GM12875 (cell line): ENCODE measurements around the gene AKR1C4.
"Not testable (repeated sequence)": the region's sequence is repeated elsewhere in the genome, so short reads cannot be mapped to it uniquely, and the experiment has no call there.

Source experiments
- H3K4me3 ChIP-seq: one replicate; pipeline ENCODE4 v1.5.1; 2011; ENCODE audit warnings: low read depth, low read length, control low read depth
- TF ChIP-seq, protein P1 (sequence below): IDR thresholded peaks from 2 replicates; pipeline ENCODE4 v1.5.1; 2011; ENCODE audit warnings: low read depth, mild to moderate bottlenecking, control low read depth, inconsistent platforms, low read length, moderate library complexity, borderline replicate concordance; ENCODE audit not compliant: insufficient read depth

The AKR1C4 gene

DNA sequence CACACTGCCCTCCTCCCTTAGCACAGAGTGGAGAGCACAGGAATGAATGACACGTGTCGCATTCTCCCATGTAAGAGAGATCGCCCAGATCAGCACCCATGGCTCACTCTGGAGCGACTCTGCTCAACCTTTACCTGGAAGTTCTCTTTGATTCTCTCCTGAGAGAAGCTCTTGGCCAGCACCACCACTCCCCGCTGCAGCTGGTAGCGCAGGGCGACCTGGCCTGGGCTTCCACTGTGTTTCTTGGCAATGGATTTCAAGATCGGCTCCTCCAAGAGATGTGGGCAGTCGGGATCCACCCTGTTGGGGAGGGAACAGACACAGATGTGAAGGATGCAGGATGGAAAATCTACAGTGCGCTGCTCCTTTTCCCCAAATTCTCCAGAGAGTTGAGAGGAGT is 39.1 kb upstream of the AKR1C4 start:
- TF ChIP-seq, protein P1, sequence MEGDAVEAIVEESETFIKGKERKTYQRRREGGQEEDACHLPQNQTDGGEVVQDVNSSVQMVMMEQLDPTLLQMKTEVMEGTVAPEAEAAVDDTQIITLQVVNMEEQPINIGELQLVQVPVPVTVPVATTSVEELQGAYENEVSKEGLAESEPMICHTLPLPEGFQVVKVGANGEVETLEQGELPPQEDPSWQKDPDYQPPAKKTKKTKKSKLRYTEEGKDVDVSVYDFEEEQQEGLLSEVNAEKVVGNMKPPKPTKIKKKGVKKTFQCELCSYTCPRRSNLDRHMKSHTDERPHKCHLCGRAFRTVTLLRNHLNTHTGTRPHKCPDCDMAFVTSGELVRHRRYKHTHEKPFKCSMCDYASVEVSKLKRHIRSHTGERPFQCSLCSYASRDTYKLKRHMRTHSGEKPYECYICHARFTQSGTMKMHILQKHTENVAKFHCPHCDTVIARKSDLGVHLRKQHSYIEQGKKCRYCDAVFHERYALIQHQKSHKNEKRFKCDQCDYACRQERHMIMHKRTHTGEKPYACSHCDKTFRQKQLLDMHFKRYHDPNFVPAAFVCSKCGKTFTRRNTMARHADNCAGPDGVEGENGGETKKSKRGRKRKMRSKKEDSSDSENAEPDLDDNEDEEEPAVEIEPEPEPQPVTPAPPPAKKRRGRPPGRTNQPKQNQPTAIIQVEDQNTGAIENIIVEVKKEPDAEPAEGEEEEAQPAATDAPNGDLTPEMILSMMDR = no peak
- no peak overlapping the region for H3K4me3 ChIP-seq

DNA sequence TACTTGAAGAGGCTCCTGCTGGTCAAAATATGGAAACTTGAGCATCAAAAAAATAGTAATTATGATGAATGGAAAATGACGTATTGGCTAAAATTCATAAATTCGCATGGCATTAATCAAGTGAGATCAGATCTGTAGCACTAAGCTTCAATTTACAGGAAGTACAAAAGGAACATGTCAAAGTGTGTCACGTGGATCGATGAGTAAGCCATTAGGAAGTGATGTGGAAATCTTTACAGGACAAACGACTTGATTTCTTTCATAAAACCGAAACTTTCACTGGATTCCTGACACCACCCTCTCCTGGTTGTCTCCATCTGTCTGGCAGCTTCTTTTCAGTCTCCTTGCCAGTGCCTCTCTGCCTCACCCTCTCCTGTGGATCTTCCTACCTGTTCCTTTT is 37.5 kb upstream of the AKR1C4 start:
- TF ChIP-seq, protein P1 = no peak
- no peak overlapping the region for H3K4me3 ChIP-seq

DNA sequence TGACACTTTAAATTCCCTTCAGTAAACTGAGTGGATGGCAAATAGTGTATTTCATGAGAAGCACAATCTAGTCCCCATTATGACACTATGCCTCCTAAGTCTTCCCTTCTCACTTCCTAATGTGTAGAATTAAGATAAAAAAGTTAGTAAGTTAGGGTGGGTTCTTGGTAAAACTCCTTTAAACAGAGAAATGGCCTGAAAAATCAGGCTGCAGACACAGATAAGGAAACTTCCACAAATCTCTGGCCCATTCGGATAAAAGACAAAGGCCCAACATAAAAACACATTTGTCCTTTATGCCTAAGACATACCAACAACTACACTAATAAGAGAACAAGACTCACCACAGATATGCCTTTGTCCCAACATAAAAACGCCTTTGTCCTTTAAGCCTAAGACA is 33.1 kb upstream of the AKR1C4 start:
- H3K4me3 ChIP-seq = no peak overlapping the region
- TF ChIP-seq, protein P1 = no peak

GRCh38 chr10:5165738-5166137 is 30.9 kb upstream of the AKR1C4 start:
- no peak overlapping the region for H3K4me3 ChIP-seq
- TF ChIP-seq, protein P1 = no peak

DNA sequence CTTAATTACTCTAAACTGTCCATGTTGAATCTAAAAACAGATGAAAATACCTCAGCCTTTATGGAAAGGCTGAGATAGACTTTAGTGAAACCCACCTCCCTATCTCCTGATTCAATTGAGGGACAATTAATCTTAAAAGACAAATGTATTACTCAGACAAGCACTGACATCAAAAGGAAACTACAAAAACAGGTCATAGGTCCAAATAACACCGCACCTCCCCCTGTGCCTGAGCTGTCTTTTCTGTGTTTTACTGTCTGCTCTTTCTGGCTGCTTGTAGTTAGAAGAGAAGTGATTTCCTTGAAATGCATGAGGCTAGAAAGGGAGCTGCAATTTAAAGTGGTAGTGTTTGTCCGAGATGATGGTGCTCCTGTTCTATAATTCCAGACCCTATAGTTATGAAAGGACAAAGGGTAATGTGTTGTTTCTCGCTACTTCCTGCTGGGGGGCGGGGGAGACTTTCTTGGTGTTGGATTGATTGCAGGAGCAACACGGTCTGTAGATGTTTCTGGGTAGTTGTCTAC is 27.7 kb upstream of the AKR1C4 start:
- TF ChIP-seq, protein P1 = no peak

GRCh38 chr10:5175581-5175980 is 21.1 kb upstream of the AKR1C4 start:
- not testable (repeated sequence) for H3K4me3 ChIP-seq

More for the DNA sequence above, 27.7 kb upstream of the AKR1C4 start:
- no peak overlapping the region for H3K4me3 ChIP-seq

GRCh38 chr10:5180503-5180902 is 16.1 kb upstream of the AKR1C4 start:
- not testable (repeated sequence) for H3K4me3 ChIP-seq

DNA sequence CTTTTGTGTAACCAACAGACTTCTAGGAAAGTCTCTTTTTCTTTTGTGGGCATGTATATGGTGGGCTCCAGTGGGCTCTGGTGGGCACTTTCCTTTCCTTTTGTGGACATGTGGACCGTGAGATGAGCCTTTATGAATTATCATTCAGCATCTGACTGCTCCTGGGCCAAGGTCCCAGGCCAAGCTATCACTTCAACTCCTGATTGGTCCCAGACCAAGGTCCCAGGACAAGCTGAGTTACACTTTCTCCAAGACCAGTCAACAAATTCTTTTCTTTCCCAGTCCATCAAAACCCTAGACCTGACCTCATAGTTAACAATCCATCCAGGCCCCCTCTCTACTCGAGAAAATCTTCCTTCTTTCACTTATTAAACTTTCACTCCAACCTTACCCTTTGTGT is 12.7 kb upstream of the AKR1C4 start:
- TF ChIP-seq, protein P1 = no peak
- H3K4me3 ChIP-seq = no peak overlapping the region
